Osteoblast (primary cell): ENCODE results near the gene KBTBD8. TPM values are rescaled to one million over a fixed set of nuclear protein-coding genes. Genes with fewer than 3 reads are reported as not detected.

Experiments used
- DNase-seq: peaks from one replicate; pipeline ENCODE4 v3.0.0; 2011; ENCODE audit warnings: low spot score, mixed read lengths; ENCODE audit not compliant: insufficient read length; ENCODE audit errors: missing footprints
- H2AFZ ChIP-seq: 2 replicates; pipeline ENCODE4 v1.6.0; 2011; ENCODE audit warnings: mild to moderate bottlenecking, low read length
- H3K27ac ChIP-seq: 2 replicates; pipeline ENCODE4 v1.5.1; 2011; ENCODE audit warnings: mild to moderate bottlenecking, low read depth, low read length, moderate library complexity
- H3K27me3 ChIP-seq: 2 replicates; pipeline ENCODE4 v1.6.0; 2012; ENCODE audit warnings: mild to moderate bottlenecking, control low read depth, inconsistent platforms, low read length, moderate library complexity; ENCODE audit not compliant: insufficient read depth
- H3K36me3 ChIP-seq: 2 replicates; pipeline ENCODE4 v1.5.1; 2011; ENCODE audit warnings: mild to moderate bottlenecking, low read length, control low read depth, moderate library complexity; ENCODE audit not compliant: insufficient read depth
- H3K4me1 ChIP-seq: 2 replicates; pipeline ENCODE4 v1.5.1; 2011; ENCODE audit warnings: mild to moderate bottlenecking, low read length, control low read depth, moderate library complexity; ENCODE audit not compliant: insufficient read depth
- H3K4me2 ChIP-seq: 2 replicates; pipeline ENCODE4 v1.6.0; 2011; ENCODE audit warnings: mild to moderate bottlenecking, low read length; ENCODE audit not compliant: insufficient read depth
- H3K4me3 ChIP-seq: fragments of 200-600 bp; sonication (generic); 3 replicates; pipeline ENCODE4 v1.5.1; 2012; ENCODE audit warnings: mild to moderate bottlenecking, low read length, inconsistent platforms; ENCODE audit not compliant: insufficient read depth
- H3K79me2 ChIP-seq: 2 replicates; pipeline ENCODE4 v1.6.0; 2012; ENCODE audit warnings: mild to moderate bottlenecking, low read length, control low read depth, inconsistent platforms; ENCODE audit not compliant: insufficient read depth
- H3K9me3 ChIP-seq: 2 replicates; pipeline ENCODE4 v1.5.1; 2011; ENCODE audit warnings: low read depth, low read length, control low read depth
- H4K20me1 ChIP-seq: 2 replicates; pipeline ENCODE4 v1.6.0; 2012; ENCODE audit warnings: mild to moderate bottlenecking, low read length, control low read depth; ENCODE audit not compliant: insufficient read depth
- total RNA-seq: library from RNA; depleted of rRNA; stranded (reverse); fragments of >200 nt; gene quantifications from 2 replicates; pipeline ENCODE4 v1.2.3, GENCODE V29; 2012
- TF ChIP-seq, protein P1 (sequence below): IDR thresholded peaks from 2 replicates; pipeline ENCODE4 v1.5.1; 2011; ENCODE audit warnings: mild to moderate bottlenecking, low read depth, low read length, moderate library complexity; ENCODE audit errors: extremely low read depth

Gene KBTBD8
- total RNA-seq, 1 donor, result 1.1 TPM

DNA sequence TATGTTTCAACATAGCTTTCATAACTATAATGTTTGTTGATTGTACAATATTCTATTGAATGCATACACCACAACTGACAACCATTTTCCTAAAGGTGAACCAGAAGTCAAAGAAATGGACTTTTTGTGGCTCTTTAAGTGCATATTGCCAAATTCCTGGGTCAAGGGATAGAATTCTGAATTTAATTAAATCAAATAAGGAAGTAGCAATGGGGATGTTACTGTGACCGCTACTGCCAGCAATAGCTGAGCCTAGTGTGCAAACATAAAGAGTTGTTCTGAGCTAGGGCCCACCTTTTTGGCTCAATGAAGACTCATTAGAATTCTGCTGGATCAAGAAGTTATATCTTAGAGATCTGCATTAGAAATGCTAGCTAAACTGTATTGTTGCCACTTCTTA lies 17.3 kb upstream of the KBTBD8 start:
- Histone ChIP-seq H3K4me3 (no peak overlapping the region), H3K9me3 (no peaks in the 10 kb centered on the region), H4K20me1 (no peaks in the 10 kb centered on the region), H3K4me2 (no peak overlapping the region), H3K79me2 (no peaks in the 10 kb centered on the region), H2AFZ (no peak overlapping the region), H3K27ac (no peak overlapping the region), H3K4me1 (no peaks in the 10 kb centered on the region), H3K27me3 (peaks cover 14% of the 10 kb centered on the region), H3K36me3 (no peaks in the 10 kb centered on the region)
- no peak for DNase-seq
- TF ChIP-seq, protein P1, sequence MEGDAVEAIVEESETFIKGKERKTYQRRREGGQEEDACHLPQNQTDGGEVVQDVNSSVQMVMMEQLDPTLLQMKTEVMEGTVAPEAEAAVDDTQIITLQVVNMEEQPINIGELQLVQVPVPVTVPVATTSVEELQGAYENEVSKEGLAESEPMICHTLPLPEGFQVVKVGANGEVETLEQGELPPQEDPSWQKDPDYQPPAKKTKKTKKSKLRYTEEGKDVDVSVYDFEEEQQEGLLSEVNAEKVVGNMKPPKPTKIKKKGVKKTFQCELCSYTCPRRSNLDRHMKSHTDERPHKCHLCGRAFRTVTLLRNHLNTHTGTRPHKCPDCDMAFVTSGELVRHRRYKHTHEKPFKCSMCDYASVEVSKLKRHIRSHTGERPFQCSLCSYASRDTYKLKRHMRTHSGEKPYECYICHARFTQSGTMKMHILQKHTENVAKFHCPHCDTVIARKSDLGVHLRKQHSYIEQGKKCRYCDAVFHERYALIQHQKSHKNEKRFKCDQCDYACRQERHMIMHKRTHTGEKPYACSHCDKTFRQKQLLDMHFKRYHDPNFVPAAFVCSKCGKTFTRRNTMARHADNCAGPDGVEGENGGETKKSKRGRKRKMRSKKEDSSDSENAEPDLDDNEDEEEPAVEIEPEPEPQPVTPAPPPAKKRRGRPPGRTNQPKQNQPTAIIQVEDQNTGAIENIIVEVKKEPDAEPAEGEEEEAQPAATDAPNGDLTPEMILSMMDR, result no peak

DNA sequence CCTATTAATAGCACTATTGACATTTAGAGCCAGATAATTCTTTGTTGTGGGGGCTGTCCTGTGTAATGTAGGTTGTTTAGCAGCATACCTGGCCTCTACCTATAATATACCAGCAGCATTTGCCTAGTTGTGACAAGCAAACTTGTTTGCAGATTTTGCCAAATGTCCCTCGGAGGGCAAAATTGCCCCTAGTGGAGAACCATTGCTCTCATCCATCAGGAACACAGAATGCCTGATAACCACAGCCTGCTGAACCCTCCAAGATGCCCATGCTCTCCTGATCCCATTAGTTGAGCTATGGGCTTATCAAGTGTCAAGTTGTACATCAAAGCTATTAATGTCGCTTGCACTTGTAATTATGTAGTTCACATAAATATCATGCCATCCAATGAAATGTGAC lies 15.0 kb upstream of the KBTBD8 start:
- Histone ChIP-seq H3K9me3 (no peaks in the 10 kb centered on the region), H3K79me2 (no peaks in the 10 kb centered on the region), H3K4me2 (no peak overlapping the region), H3K27me3 (peaks cover 14% of the 10 kb centered on the region), H3K36me3 (no peaks in the 10 kb centered on the region), H3K27ac (no peak overlapping the region), H3K4me3 (no peak overlapping the region), H2AFZ (no peak overlapping the region), H3K4me1 (no peaks in the 10 kb centered on the region), H4K20me1 (no peaks in the 10 kb centered on the region)
- DNase-seq, result no peak
- TF ChIP-seq, protein P1, result no peak

DNA sequence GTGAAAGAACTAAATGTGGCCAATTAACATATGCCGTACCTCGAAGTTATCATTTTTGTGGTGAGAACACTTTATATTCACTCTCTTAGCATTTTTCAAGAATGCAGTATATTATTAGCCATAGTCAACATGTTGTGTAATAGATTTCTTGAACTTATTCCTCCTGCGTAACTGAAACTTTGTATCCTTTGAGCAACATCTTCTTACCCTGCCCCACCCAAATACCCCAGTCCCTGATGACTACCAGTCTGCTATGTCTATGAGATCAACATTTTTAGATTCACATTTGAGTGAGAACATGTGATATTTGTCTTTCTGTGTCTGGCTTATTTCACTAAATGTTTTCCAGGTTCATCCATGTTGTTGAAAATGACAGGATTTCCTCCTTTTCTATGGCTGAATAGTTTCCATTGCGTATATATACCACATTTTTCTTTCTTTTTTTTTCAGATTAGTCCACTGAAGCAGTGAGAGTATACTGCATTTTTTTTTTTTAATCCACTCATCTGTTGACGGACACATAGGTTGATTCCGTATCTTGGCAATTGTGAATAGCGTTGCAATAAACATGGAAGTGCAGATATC lies 12.7 kb upstream of the KBTBD8 start:
- Histone ChIP-seq H3K4me1 (no peaks in the 10 kb centered on the region), H3K27me3 (peaks cover 14% of the 10 kb centered on the region), H3K4me3 (no peak overlapping the region), H2AFZ (no peak overlapping the region), H3K4me2 (no peak overlapping the region), H3K9me3 (no peaks in the 10 kb centered on the region), H3K27ac (no peak overlapping the region), H4K20me1 (no peaks in the 10 kb centered on the region), H3K36me3 (no peaks in the 10 kb centered on the region), H3K79me2 (no peaks in the 10 kb centered on the region)
- TF ChIP-seq, protein P1, result no peak
- DNase-seq, result no peak

DNA sequence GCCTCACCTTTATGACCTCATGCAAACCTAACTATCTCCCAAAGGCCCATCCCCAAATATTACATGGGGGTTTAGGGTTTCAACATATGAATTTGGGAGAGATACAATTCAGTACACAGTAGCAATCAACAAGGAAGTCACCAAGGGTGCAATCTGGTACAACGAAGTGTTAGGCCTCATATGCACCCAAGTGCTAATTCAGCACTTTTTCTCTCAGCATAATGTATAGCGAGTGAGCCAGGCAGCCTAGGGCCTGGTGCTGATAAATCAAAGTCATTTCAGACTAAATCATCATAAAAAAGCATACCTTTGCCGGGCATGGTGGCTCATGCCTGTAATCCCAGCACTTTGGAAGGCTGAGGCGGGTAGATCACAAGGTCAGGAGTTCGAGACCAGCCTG lies 11.7 kb upstream of the KBTBD8 start:
- Histone ChIP-seq H3K4me1 (peaks cover 5% of the 10 kb centered on the region), H3K4me2 (no peak overlapping the region), H3K9me3 (no peaks in the 10 kb centered on the region), H2AFZ (no peak overlapping the region), H3K36me3 (no peaks in the 10 kb centered on the region), H4K20me1 (no peaks in the 10 kb centered on the region), H3K27ac (no peak overlapping the region), H3K79me2 (no peaks in the 10 kb centered on the region), H3K27me3 (peaks cover 14% of the 10 kb centered on the region), H3K4me3 (no peak overlapping the region)
- TF ChIP-seq, protein P1, result no peak
- no peak for DNase-seq
